Measurements from ENCODE around the gene IQCE. TPM values are rescaled to one million over a fixed set of nuclear protein-coding genes. Genes with fewer than 3 reads are reported as not detected.

Gene IQCE
- total and polyA plus RNA-seq, 9 donors: 4.4 to 19.2 (median 13.3) TPM

- Histone ChIP-seq H3K9me3 (no peaks in the 10 kb centered on the region), H3K27ac (no peak overlapping the region), H3K36me3 (no peaks in the 10 kb centered on the region), H3K4me3 (no peak overlapping the region), H3K27me3 (no peaks in the 10 kb centered on the region), H3K4me1 (ENCODE audit: insufficient read depth) (no peaks in the 10 kb centered on the region)
- TF ChIP-seq, protein P1, sequence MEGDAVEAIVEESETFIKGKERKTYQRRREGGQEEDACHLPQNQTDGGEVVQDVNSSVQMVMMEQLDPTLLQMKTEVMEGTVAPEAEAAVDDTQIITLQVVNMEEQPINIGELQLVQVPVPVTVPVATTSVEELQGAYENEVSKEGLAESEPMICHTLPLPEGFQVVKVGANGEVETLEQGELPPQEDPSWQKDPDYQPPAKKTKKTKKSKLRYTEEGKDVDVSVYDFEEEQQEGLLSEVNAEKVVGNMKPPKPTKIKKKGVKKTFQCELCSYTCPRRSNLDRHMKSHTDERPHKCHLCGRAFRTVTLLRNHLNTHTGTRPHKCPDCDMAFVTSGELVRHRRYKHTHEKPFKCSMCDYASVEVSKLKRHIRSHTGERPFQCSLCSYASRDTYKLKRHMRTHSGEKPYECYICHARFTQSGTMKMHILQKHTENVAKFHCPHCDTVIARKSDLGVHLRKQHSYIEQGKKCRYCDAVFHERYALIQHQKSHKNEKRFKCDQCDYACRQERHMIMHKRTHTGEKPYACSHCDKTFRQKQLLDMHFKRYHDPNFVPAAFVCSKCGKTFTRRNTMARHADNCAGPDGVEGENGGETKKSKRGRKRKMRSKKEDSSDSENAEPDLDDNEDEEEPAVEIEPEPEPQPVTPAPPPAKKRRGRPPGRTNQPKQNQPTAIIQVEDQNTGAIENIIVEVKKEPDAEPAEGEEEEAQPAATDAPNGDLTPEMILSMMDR (IDR thresholded peaks at IDR 0.05): no peak
- no peak for TF ChIP-seq POLR2A (IDR thresholded peaks at IDR 0.05)
- TF ChIP-seq EP300 (IDR thresholded peaks at IDR 0.05): no peak
- intact Hi-C loops (cut with DNase I): no loop called here
- no peak for DNase-seq
- WGBS, 3 donors: 97 to 100% (median 97%) methylated on average over 3 to 7 of the region's 7 CpGs
These were observed 45.1 kb upstream of the IQCE start for GRCh38 chr7:2513702-2514101.

- H3K4me1 ChIP-seq (ENCODE audit: insufficient read depth): no peaks in the 10 kb centered on the region
- TF ChIP-seq, protein P1 (IDR thresholded peaks at IDR 0.05): no peak
- no peak for TF ChIP-seq EP300 (IDR thresholded peaks at IDR 0.05)
- H3K27ac ChIP-seq: no peak overlapping the region
- H3K36me3 ChIP-seq: no peaks in the 10 kb centered on the region
- intact Hi-C loops (cut with DNase I): no loop called here
- no peaks in the 10 kb centered on the region for H3K27me3 ChIP-seq
- no peak for DNase-seq
- H3K9me3 ChIP-seq: no peaks in the 10 kb centered on the region
- WGBS, 3 donors: 79 to 83% (median 81%) methylated on average over 9 of the region's 9 CpGs
- no peak overlapping the region for H3K4me3 ChIP-seq
These were observed 44.0 kb upstream of the IQCE start for GRCh38 chr7:2514473-2515423.

- H3K9me3 ChIP-seq: no peaks in the 10 kb centered on the region
- TF ChIP-seq POLR2A (IDR thresholded peaks at IDR 0.05) (no peak), EP300 (IDR thresholded peaks at IDR 0.05) (no peak)
- 86 to 90% (median 87%) methylated on average over 14 to 15 of the region's 15 CpGs for WGBS, 3 donors
- DNase-seq: no peak
- no peaks in the 10 kb centered on the region for H3K36me3 ChIP-seq
- intact Hi-C loops (cut with DNase I): no loop called here
- no peaks in the 10 kb centered on the region for H3K27me3 ChIP-seq
- no peak overlapping the region for H3K4me3 ChIP-seq
- no peak overlapping the region for H3K27ac ChIP-seq
- peaks cover 5% of the 10 kb centered on the region for H3K4me1 ChIP-seq (ENCODE audit: insufficient read depth)
These were observed 43.2 kb upstream of the IQCE start for GRCh38 chr7:2515424-2516193.

DNA sequence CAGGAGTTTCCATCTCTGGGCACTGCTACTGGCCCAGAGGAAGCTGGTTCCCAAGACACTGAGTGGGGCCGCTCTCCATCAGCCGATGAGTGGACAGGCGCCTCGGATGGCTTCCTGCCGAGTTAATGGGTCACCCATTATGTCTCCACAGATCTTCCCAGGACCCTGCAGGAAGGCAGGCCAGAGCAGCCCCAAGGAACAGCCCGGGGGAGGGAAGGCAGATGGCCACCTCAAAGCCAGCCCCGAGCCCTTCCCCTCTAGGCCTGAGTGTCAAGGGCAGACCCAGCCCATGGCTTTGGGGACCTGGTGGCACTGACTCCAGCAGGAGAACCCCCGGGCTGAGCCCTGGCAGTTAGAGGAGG lies 42.6 kb upstream of the IQCE start:
- H3K9me3 ChIP-seq: no peaks in the 10 kb centered on the region
- WGBS, 3 donors: 83 to 89% (median 86%) methylated on average over 8 of the region's 8 CpGs
- intact Hi-C loops (cut with DNase I): no loop called here
- peaks cover 5% of the 10 kb centered on the region for H3K4me1 ChIP-seq (ENCODE audit: insufficient read depth)
- DNase-seq: no peak
- no peak overlapping the region for H3K4me3 ChIP-seq
- no peaks in the 10 kb centered on the region for H3K27me3 ChIP-seq
- no peaks in the 10 kb centered on the region for H3K36me3 ChIP-seq
- TF ChIP-seq EP300 (IDR thresholded peaks at IDR 0.05) (no peak), POLR2A (IDR thresholded peaks at IDR 0.05) (no peak)
- TF ChIP-seq, protein P1 (IDR thresholded peaks at IDR 0.05): no peak
- H3K27ac ChIP-seq: no peak overlapping the region

Data from ovary (tissue), 9 donors.